Neuronal stem cell (in vitro differentiated cells): ENCODE measurements around the gene ERVMER34-1.

Source experiments
- DNase-seq: peaks from one replicate; pipeline ENCODE4 v3.0.0-alpha.2; 2013; ENCODE audit warnings: low spot score
- H2AFZ ChIP-seq: one replicate; pipeline ENCODE4 v1.6.1; 2013; ENCODE audit warnings: mild to moderate bottlenecking, low read length, inconsistent platforms
- H2AK5ac ChIP-seq: 2 replicates; pipeline ENCODE4 v1.6.1; 2013; ENCODE audit warnings: low read depth, mild to moderate bottlenecking, inconsistent platforms, low read length, moderate library complexity, mixed read lengths
- H2BK120ac ChIP-seq: 2 replicates; pipeline ENCODE4 v1.6.1; 2013; ENCODE audit warnings: low read depth, mild to moderate bottlenecking, inconsistent platforms, low read length, moderate library complexity, mixed read lengths
- H2BK12ac ChIP-seq: one replicate; pipeline ENCODE4 v1.6.1; 2013; ENCODE audit warnings: low read length, inconsistent platforms
- H2BK15ac ChIP-seq: 2 replicates; pipeline ENCODE4 v1.6.1; 2013; ENCODE audit warnings: mild to moderate bottlenecking, low read length, inconsistent platforms, mixed read lengths
- H2BK5ac ChIP-seq: one replicate; pipeline ENCODE4 v1.6.1; 2013; ENCODE audit warnings: inconsistent platforms, mild to moderate bottlenecking, low read length, moderate library complexity
- H3K14ac ChIP-seq: one replicate; pipeline ENCODE4 v1.6.1; 2013; ENCODE audit warnings: low read length, inconsistent platforms
- H3K18ac ChIP-seq: 2 replicates; pipeline ENCODE4 v1.6.1; 2013; ENCODE audit warnings: low read length, inconsistent platforms
- H3K23ac ChIP-seq: 2 replicates; pipeline ENCODE4 v1.6.1; 2013; ENCODE audit warnings: low read depth, mild to moderate bottlenecking, mixed read lengths, low read length, inconsistent platforms; ENCODE audit not compliant: poor library complexity
- H3K27ac ChIP-seq: replicated peaks from 3 replicates; pipeline ENCODE4 v1.5.1; 2013; ENCODE audit warnings: low read length, inconsistent platforms
- H3K27me3 ChIP-seq, 3 experiments: 2 replicates each; pipeline ENCODE4 v1.6.1; 2013; ENCODE audit warnings: low read length in 3 of 3, mild to moderate bottlenecking in 2 of 3, inconsistent platforms in 1 of 3, low read depth in 1 of 3, mixed read lengths in 1 of 3, moderate library complexity in 1 of 3; ENCODE audit not compliant: control insufficient read depth in 3 of 3, insufficient read depth in 3 of 3
- H3K36me3 ChIP-seq, 2 donors: replicated peaks in 1 of 2; 2 replicates each; pipeline ENCODE4 v1.6.1; 2013; ENCODE audit warnings: low read length in 2 of 2; ENCODE audit not compliant: control insufficient read depth in 2 of 2, insufficient read depth in 2 of 2
- H3K4ac ChIP-seq: 2 replicates; pipeline ENCODE4 v1.6.1; 2013; ENCODE audit warnings: inconsistent platforms, mild to moderate bottlenecking, low read length, moderate library complexity
- H3K4me1 ChIP-seq, 2 donors: 1 replicate in 1 of 2; 2 replicates in 1 of 2; pipeline ENCODE4 v1.6.1; 2013; ENCODE audit warnings: low read length in 2 of 2, low read depth in 1 of 2; ENCODE audit not compliant: control insufficient read depth in 2 of 2, insufficient read depth in 1 of 2
- H3K4me2 ChIP-seq: one replicate; pipeline ENCODE4 v1.6.1; 2013; ENCODE audit warnings: mild to moderate bottlenecking, low read length, inconsistent platforms; ENCODE audit not compliant: insufficient read depth, poor library complexity, severe bottlenecking
- H3K4me3 ChIP-seq, 2 donors: 2 replicates each; pipeline ENCODE4 v1.5.1; 2013; ENCODE audit warnings: low read length in 2 of 2, mild to moderate bottlenecking in 2 of 2, inconsistent platforms in 1 of 2, moderate library complexity in 1 of 2
- H3K79me1 ChIP-seq: one replicate; pipeline ENCODE4 v1.6.1; 2013; ENCODE audit warnings: low read depth, mild to moderate bottlenecking, inconsistent platforms, low read length, moderate library complexity
- H3K9ac ChIP-seq: one replicate; pipeline ENCODE4 v1.6.1; 2013; ENCODE audit warnings: mild to moderate bottlenecking, low read depth, low read length, inconsistent platforms; ENCODE audit not compliant: poor library complexity
- H3K9me3 ChIP-seq, 2 donors: replicated peaks in 1 of 2; 2 replicates each; pipeline versions ENCODE3 to v1.6.1; 2013; ENCODE audit warnings: low read length in 2 of 2, mild to moderate bottlenecking in 2 of 2, inconsistent platforms in 1 of 2, low read depth in 1 of 2, mixed read lengths in 1 of 2, moderate library complexity in 1 of 2; ENCODE audit not compliant: control insufficient read depth in 2 of 2, insufficient read depth in 1 of 2
- H4K8ac ChIP-seq: one replicate; pipeline ENCODE4 v1.6.1; 2013; ENCODE audit warnings: low read depth, mild to moderate bottlenecking, inconsistent platforms, low read length, moderate library complexity
- H4K91ac ChIP-seq: one replicate; pipeline ENCODE4 v1.6.1; 2013; ENCODE audit warnings: low read length, low read depth, mild to moderate bottlenecking, inconsistent platforms; ENCODE audit not compliant: poor library complexity
- WGBS, 2 donors: extraction: QIAGEN DNeasy Blood & Tissue Kit; methylation state at CpG; one replicate each; pipeline ENCODE4 v1.1.7; 2013; ENCODE audit warnings: missing lambda C conversion rate in 2 of 2, mixed read lengths in 1 of 2; ENCODE audit not compliant: insufficient read length in 2 of 2, insufficient replicate concordance in 1 of 2; ENCODE audit errors: extremely low coverage in 2 of 2; 5-methylcytosine and 5-hydroxymethylcytosine counted together

ERVMER34-1 gene

DNA sequence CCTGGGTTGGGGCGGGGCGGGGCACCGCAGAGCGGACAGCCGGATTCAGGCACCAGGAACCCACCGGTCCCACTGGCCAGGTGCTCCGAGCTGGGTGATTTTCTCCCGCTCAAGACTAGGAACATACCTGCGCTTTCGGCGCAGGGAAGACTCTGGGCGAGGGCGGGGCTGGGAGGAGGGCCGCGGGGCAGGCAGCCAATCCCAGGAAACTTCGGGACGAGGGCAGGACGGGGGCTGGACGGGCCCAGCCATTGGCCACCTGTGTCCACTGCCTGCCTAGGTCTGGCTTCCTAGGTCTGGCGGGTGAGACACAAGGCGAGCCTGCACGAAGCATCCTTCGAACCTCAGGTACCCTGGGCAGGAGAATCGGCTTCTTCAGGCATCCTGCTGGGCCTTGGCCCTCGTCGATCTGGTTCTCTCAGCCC lies 274 bp upstream of the ERVMER34-1 start:
- Histone ChIP-seq H3K79me1 (no peaks in the 10 kb centered on the region), H2BK15ac (peak overlapping the region; percentile 69), H4K8ac (no peak overlapping the region), H3K27ac (no peak overlapping the region), H3K14ac (no peak overlapping the region), H2BK120ac (no peak overlapping the region), H4K91ac (no peak overlapping the region), H2AK5ac (no peak overlapping the region), H3K9me3 (peaks cover 0 to 13% of the 10 kb centered on the region in 2 donors), H3K4ac (no peak overlapping the region), H3K4me3 (peak overlapping the region; percentile 41 to 75), H2AFZ (peak overlapping the region; percentile 96), H2BK12ac (no peak overlapping the region), H3K18ac (peak overlapping the region; percentile 91), H2BK5ac (no peak overlapping the region), H3K36me3 (no peaks in the 10 kb centered on the region), H3K4me2 (peak overlapping the region; percentile 72), H3K23ac (no peak overlapping the region), H3K4me1 (peaks cover 2% of the 10 kb centered on the region in 2 donors), H3K9ac (peak overlapping the region; percentile 55), H3K27me3 (peaks cover 0 to 50% (median 10%) of the 10 kb centered on the region in 3 experiments)
- WGBS, 2 donors: no CpG with 5 or more reads among the region's 26 CpGs
- DNase-seq: peak; percentile 5

DNA sequence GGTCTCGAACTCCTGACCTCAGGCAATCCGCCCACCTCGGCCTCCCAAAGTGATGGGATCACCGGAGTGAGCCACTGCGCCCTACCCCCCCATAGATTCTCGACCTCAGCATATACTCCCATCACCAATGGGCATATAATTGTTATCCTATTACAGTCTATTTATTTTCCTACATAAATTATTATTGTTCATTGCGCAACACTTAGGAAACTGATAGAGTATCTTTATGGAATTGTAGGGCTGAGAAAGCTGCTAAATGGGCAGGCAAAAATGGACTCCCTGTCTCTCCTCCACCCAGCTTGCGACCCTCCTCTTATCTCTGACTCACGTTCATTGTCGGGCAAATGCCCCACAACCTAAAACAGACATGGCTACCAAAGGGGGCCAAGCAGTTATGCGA lies 1.0 kb downstream of the ERVMER34-1 start:
- H3K36me3 ChIP-seq: no peaks in the 10 kb centered on the region
- no peak overlapping the region for H3K4ac ChIP-seq
- no peak overlapping the region for H3K27ac ChIP-seq
- H3K18ac ChIP-seq: no peak overlapping the region
- H2BK12ac ChIP-seq: no peak overlapping the region
- H4K91ac ChIP-seq: no peak overlapping the region
- peaks cover 0 to 13% of the 10 kb centered on the region in 2 donors for H3K9me3 ChIP-seq
- no peak overlapping the region for H2BK5ac ChIP-seq
- no peak overlapping the region for H2AFZ ChIP-seq
- H3K4me1 ChIP-seq: peaks cover 2% of the 10 kb centered on the region in 2 donors
- H3K9ac ChIP-seq: no peak overlapping the region
- no peak overlapping the region for H2BK15ac ChIP-seq
- H3K4me3 ChIP-seq: no peak overlapping the region
- H2BK120ac ChIP-seq: no peak overlapping the region
- H2AK5ac ChIP-seq: no peak overlapping the region
- no peak overlapping the region for H3K4me2 ChIP-seq
- H3K27me3 ChIP-seq: peaks cover 0 to 46% (median 10%) of the 10 kb centered on the region in 3 experiments
- DNase-seq: no peak
- WGBS, 2 donors: no CpG with 5 or more reads among the region's 11 CpGs
- H3K14ac ChIP-seq: no peak overlapping the region
- H3K79me1 ChIP-seq: no peaks in the 10 kb centered on the region
- no peak overlapping the region for H3K23ac ChIP-seq
- no peak overlapping the region for H4K8ac ChIP-seq

DNA sequence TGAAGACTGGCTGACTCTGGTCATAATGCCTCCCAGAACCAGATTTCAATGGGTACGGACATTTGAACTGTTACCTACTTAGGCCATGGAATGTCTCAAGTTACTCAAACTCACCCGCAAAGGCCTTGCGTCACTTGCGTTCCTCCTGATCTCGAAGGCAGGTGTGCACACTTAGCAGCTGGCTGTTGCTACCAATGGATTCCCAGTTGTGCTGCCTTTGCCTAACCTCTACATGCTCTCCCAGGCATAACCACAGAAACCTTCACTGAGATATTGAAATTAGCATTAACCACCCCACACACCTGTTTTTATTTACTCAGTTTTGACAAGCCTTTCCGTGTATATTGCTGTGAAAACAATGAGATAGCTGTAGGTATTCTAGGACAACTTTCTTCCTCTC lies 2.8 kb downstream of the ERVMER34-1 start:
- no peaks in the 10 kb centered on the region for H3K36me3 ChIP-seq
- no peak overlapping the region for H3K27ac ChIP-seq
- H2BK5ac ChIP-seq: no peak overlapping the region
- no peak for DNase-seq
- no peak overlapping the region for H2BK120ac ChIP-seq
- no peak overlapping the region for H4K91ac ChIP-seq
- H3K14ac ChIP-seq: no peak overlapping the region
- H2BK12ac ChIP-seq: no peak overlapping the region
- H3K27me3 ChIP-seq: peaks cover 0 to 44% (median 10%) of the 10 kb centered on the region in 3 experiments
- no peak overlapping the region for H3K4me2 ChIP-seq
- no peak overlapping the region for H3K18ac ChIP-seq
- H3K23ac ChIP-seq: no peak overlapping the region
- no peak overlapping the region for H3K4me3 ChIP-seq
- H4K8ac ChIP-seq: no peak overlapping the region
- no peaks in the 10 kb centered on the region for H3K79me1 ChIP-seq
- no peak overlapping the region for H2AFZ ChIP-seq
- no CpG with 5 or more reads among the region's 6 CpGs for WGBS, 2 donors
- no peak overlapping the region for H2AK5ac ChIP-seq
- H3K9me3 ChIP-seq: peaks cover 2 to 13% of the 10 kb centered on the region in 2 donors
- no peak overlapping the region for H2BK15ac ChIP-seq
- H3K4ac ChIP-seq: no peak overlapping the region
- H3K4me1 ChIP-seq: peaks cover 2% of the 10 kb centered on the region in 2 donors
- no peak overlapping the region for H3K9ac ChIP-seq

DNA sequence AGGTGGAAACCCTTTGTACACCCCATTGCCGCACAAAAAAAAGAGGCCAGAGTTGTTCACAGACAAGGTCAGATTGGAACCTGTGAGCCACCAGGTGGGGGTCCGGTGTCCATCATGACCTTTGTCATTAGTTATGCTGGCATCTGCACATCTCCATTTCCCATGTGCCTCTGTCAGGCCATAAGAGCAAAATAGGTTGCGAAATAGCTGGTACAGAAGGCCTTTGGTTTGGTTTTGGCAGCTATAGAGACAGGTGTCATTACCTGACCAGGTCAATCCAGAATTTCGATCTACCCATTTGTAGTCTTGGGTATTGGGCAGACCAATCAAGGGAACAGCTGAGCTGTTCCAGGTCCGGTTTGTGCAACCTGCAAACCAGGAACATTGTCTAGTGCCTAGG lies 6.6 kb downstream of the ERVMER34-1 start:
- no peak overlapping the region for H2AK5ac ChIP-seq
- no peaks in the 10 kb centered on the region for H3K79me1 ChIP-seq
- no peak overlapping the region for H3K4me2 ChIP-seq
- no peak overlapping the region for H2BK15ac ChIP-seq
- H3K36me3 ChIP-seq: no peaks in the 10 kb centered on the region
- H3K9ac ChIP-seq: no peak overlapping the region
- no peak overlapping the region for H4K8ac ChIP-seq
- H3K27me3 ChIP-seq: peaks cover 0 to 8% (median 0%) of the 10 kb centered on the region in 3 experiments
- H3K4ac ChIP-seq: no peak overlapping the region
- no peak overlapping the region for H4K91ac ChIP-seq
- H3K23ac ChIP-seq: no peak overlapping the region
- peaks cover 0 to 2% of the 10 kb centered on the region in 2 donors for H3K9me3 ChIP-seq
- no peak overlapping the region for H2BK5ac ChIP-seq
- H2BK120ac ChIP-seq: no peak overlapping the region
- H3K4me1 ChIP-seq: no peaks in the 10 kb centered on the region
- no peak overlapping the region for H3K14ac ChIP-seq
- H3K4me3 ChIP-seq: no peak overlapping the region
- no peak overlapping the region for H3K27ac ChIP-seq
- H3K18ac ChIP-seq: no peak overlapping the region
- no CpG with 5 or more reads among the region's 5 CpGs for WGBS, 2 donors
- no peak overlapping the region for H2AFZ ChIP-seq
- no peak for DNase-seq
- no peak overlapping the region for H2BK12ac ChIP-seq
